ENCODE measurements around the gene CDC37L1.

The CDC37L1 gene

GRCh38 chr9:4680750-4681149 is 1.4 kb downstream of the CDC37L1 start:
- H3K4me3 Mint-ChIP-seq, result no peak overlapping the region
- H3K4me1 Mint-ChIP-seq (ENCODE audit: low read depth), result peaks cover 11% of the 10 kb centered on the region
- no peak overlapping the region for H3K27ac Mint-ChIP-seq
- H3K9me3 Mint-ChIP-seq, result no peaks in the 10 kb centered on the region
- peaks cover 16% of the 10 kb centered on the region for H3K36me3 Mint-ChIP-seq (ENCODE audit: low read depth)
- no peaks in the 10 kb centered on the region for H3K27me3 Mint-ChIP-seq (ENCODE audit: low read depth)

- Mint-ChIP-seq H3K9me3 (no peaks in the 10 kb centered on the region), H3K4me1 (ENCODE audit: low read depth) (peaks cover 18% of the 10 kb centered on the region), H3K27ac (no peak overlapping the region), H3K27me3 (ENCODE audit: low read depth) (no peaks in the 10 kb centered on the region), H3K36me3 (ENCODE audit: low read depth) (peaks cover 21% of the 10 kb centered on the region), H3K4me3 (no peak overlapping the region)
Observed at GRCh38 chr9:4684820-4685219, 5.5 kb downstream of the CDC37L1 start.

GRCh38 chr9:4686112-4686511 is 6.7 kb downstream of the CDC37L1 start:
- Mint-ChIP-seq H3K27ac (no peak overlapping the region), H3K4me1 (ENCODE audit: low read depth) (peaks cover 25% of the 10 kb centered on the region), H3K9me3 (no peaks in the 10 kb centered on the region), H3K4me3 (no peak overlapping the region), H3K27me3 (ENCODE audit: low read depth) (no peaks in the 10 kb centered on the region), H3K36me3 (ENCODE audit: low read depth) (peaks cover 26% of the 10 kb centered on the region)

- H3K36me3 Mint-ChIP-seq (ENCODE audit: low read depth), result peaks cover 29% of the 10 kb centered on the region
- no peaks in the 10 kb centered on the region for H3K9me3 Mint-ChIP-seq
- H3K4me3 Mint-ChIP-seq, result no peak overlapping the region
- H3K27me3 Mint-ChIP-seq (ENCODE audit: low read depth), result no peaks in the 10 kb centered on the region
- H3K27ac Mint-ChIP-seq, result no peak overlapping the region
- peaks cover 28% of the 10 kb centered on the region for H3K4me1 Mint-ChIP-seq (ENCODE audit: low read depth)
Observed at GRCh38 chr9:4686584-4686983, 7.2 kb downstream of the CDC37L1 start.

- H3K36me3 Mint-ChIP-seq (ENCODE audit: low read depth), result peaks cover 26% of the 10 kb centered on the region
- H3K27me3 Mint-ChIP-seq (ENCODE audit: low read depth), result no peaks in the 10 kb centered on the region
- peaks cover 23% of the 10 kb centered on the region for H3K4me1 Mint-ChIP-seq (ENCODE audit: low read depth)
- H3K4me3 Mint-ChIP-seq, result no peak overlapping the region
- H3K9me3 Mint-ChIP-seq, result no peaks in the 10 kb centered on the region
- H3K27ac Mint-ChIP-seq, result no peak overlapping the region
Observed at GRCh38 chr9:4689021-4689420, 9.7 kb downstream of the CDC37L1 start.

GRCh38 chr9:4689687-4690104 is 10.3 kb downstream of the CDC37L1 start:
- Mint-ChIP-seq H3K4me1 (ENCODE audit: low read depth) (peaks cover 20% of the 10 kb centered on the region), H3K27me3 (ENCODE audit: low read depth) (no peaks in the 10 kb centered on the region), H3K36me3 (ENCODE audit: low read depth) (peaks cover 26% of the 10 kb centered on the region), H3K27ac (no peak overlapping the region), H3K9me3 (no peaks in the 10 kb centered on the region), H3K4me3 (no peak overlapping the region)

GRCh38 chr9:4690144-4690543 is 10.8 kb downstream of the CDC37L1 start:
- Mint-ChIP-seq H3K4me1 (ENCODE audit: low read depth) (peaks cover 17% of the 10 kb centered on the region), H3K36me3 (ENCODE audit: low read depth) (peaks cover 24% of the 10 kb centered on the region), H3K27me3 (ENCODE audit: low read depth) (no peaks in the 10 kb centered on the region), H3K9me3 (no peaks in the 10 kb centered on the region), H3K4me3 (no peak overlapping the region), H3K27ac (no peak overlapping the region)

- Mint-ChIP-seq H3K27ac (no peak overlapping the region), H3K4me1 (ENCODE audit: low read depth) (peaks cover 14% of the 10 kb centered on the region), H3K4me3 (no peak overlapping the region), H3K36me3 (ENCODE audit: low read depth) (peaks cover 27% of the 10 kb centered on the region), H3K9me3 (no peaks in the 10 kb centered on the region), H3K27me3 (ENCODE audit: low read depth) (no peaks in the 10 kb centered on the region)
Observed at GRCh38 chr9:4691795-4692194, 12.4 kb downstream of the CDC37L1 start.

- Mint-ChIP-seq H3K4me3 (no peak overlapping the region), H3K9me3 (no peaks in the 10 kb centered on the region), H3K4me1 (ENCODE audit: low read depth) (peaks cover 4% of the 10 kb centered on the region), H3K36me3 (ENCODE audit: low read depth) (peaks cover 42% of the 10 kb centered on the region), H3K27ac (no peak overlapping the region), H3K27me3 (ENCODE audit: low read depth) (no peaks in the 10 kb centered on the region)
Observed at GRCh38 chr9:4700091-4700490, 20.7 kb downstream of the CDC37L1 start.

- no peak overlapping the region for H3K4me3 Mint-ChIP-seq
- no peak overlapping the region for H3K27ac Mint-ChIP-seq
- H3K4me1 Mint-ChIP-seq (ENCODE audit: low read depth), result peaks cover 5% of the 10 kb centered on the region
- H3K9me3 Mint-ChIP-seq, result no peaks in the 10 kb centered on the region
- H3K27me3 Mint-ChIP-seq (ENCODE audit: low read depth), result no peaks in the 10 kb centered on the region
- H3K36me3 Mint-ChIP-seq (ENCODE audit: low read depth), result peaks cover 44% of the 10 kb centered on the region
Observed at GRCh38 chr9:4700932-4701331, 21.6 kb downstream of the CDC37L1 start.

GRCh38 chr9:4701526-4701925 is 22.2 kb downstream of the CDC37L1 start:
- Mint-ChIP-seq H3K4me1 (ENCODE audit: low read depth) (peaks cover 6% of the 10 kb centered on the region), H3K36me3 (ENCODE audit: low read depth) (peaks cover 42% of the 10 kb centered on the region), H3K27ac (no peak overlapping the region), H3K4me3 (no peak overlapping the region), H3K27me3 (ENCODE audit: low read depth) (no peaks in the 10 kb centered on the region), H3K9me3 (no peaks in the 10 kb centered on the region)

- no peak overlapping the region for H3K27ac Mint-ChIP-seq
- no peaks in the 10 kb centered on the region for H3K27me3 Mint-ChIP-seq (ENCODE audit: low read depth)
Observed at GRCh38 chr9:4704129-4704528, 24.8 kb downstream of the CDC37L1 start.

GRCh38 chr9:4706021-4706420 is 26.7 kb downstream of the CDC37L1 start:
- peaks cover 2% of the 10 kb centered on the region for H3K4me1 Mint-ChIP-seq (ENCODE audit: low read depth)

More at GRCh38 chr9:4704129-4704528, 24.8 kb downstream of the CDC37L1 start:
- Mint-ChIP-seq H3K36me3 (ENCODE audit: low read depth) (peaks cover 50% of the 10 kb centered on the region), H3K9me3 (no peaks in the 10 kb centered on the region), H3K4me1 (ENCODE audit: low read depth) (peaks cover 2% of the 10 kb centered on the region), H3K4me3 (no peak overlapping the region)

GRCh38 chr9:4706971-4707622 is 27.7 kb downstream of the CDC37L1 start:
- Mint-ChIP-seq H3K36me3 (ENCODE audit: low read depth) (peaks cover 44% of the 10 kb centered on the region), H3K27ac (no peak overlapping the region), H3K4me3 (no peak overlapping the region), H3K9me3 (no peaks in the 10 kb centered on the region), H3K27me3 (ENCODE audit: low read depth) (no peaks in the 10 kb centered on the region), H3K4me1 (ENCODE audit: low read depth) (peaks cover 2% of the 10 kb centered on the region)

More at GRCh38 chr9:4706021-4706420, 26.7 kb downstream of the CDC37L1 start:
- peaks cover 50% of the 10 kb centered on the region for H3K36me3 Mint-ChIP-seq (ENCODE audit: low read depth)
- H3K27ac Mint-ChIP-seq, result no peak overlapping the region
- no peaks in the 10 kb centered on the region for H3K9me3 Mint-ChIP-seq
- no peaks in the 10 kb centered on the region for H3K27me3 Mint-ChIP-seq (ENCODE audit: low read depth)
- no peak overlapping the region for H3K4me3 Mint-ChIP-seq

GRCh38 chr9:4709380-4709779 is 30.0 kb downstream of the CDC37L1 start:
- Mint-ChIP-seq H3K4me3 (no peak overlapping the region), H3K4me1 (ENCODE audit: low read depth) (peaks cover 2% of the 10 kb centered on the region), H3K27ac (no peak overlapping the region), H3K36me3 (ENCODE audit: low read depth) (peaks cover 41% of the 10 kb centered on the region), H3K9me3 (no peaks in the 10 kb centered on the region), H3K27me3 (ENCODE audit: low read depth) (no peaks in the 10 kb centered on the region)

- Mint-ChIP-seq H3K4me3 (no peak overlapping the region), H3K27ac (no peak overlapping the region), H3K4me1 (ENCODE audit: low read depth) (no peaks in the 10 kb centered on the region), H3K9me3 (no peaks in the 10 kb centered on the region), H3K27me3 (ENCODE audit: low read depth) (no peaks in the 10 kb centered on the region), H3K36me3 (ENCODE audit: low read depth) (peaks cover 39% of the 10 kb centered on the region)
Observed at GRCh38 chr9:4713849-4714248, 34.5 kb downstream of the CDC37L1 start.

Measured in T-helper 1 cell treated with Interleukin-12 subunit alpha and Interleukin-12 subunit beta and Interleukin-4 antibody, amounts not matched to agents 30 μg/mL and 1 μg/mL, for 36 hours (primary cell).